Hematopoietic multipotent progenitor cell treated with erythropoietin and hydrocortisone succinate and interleukin-3 and kit ligand, for 15 days (in vitro differentiated cells): ENCODE data around the gene CCDC69.

ENCODE experiments used
- DNase-seq: peaks from one replicate; pipeline ENCODE4 v3.0.0-alpha.2; 2015; ENCODE audit warnings: low spot score

Gene CCDC69

DNA sequence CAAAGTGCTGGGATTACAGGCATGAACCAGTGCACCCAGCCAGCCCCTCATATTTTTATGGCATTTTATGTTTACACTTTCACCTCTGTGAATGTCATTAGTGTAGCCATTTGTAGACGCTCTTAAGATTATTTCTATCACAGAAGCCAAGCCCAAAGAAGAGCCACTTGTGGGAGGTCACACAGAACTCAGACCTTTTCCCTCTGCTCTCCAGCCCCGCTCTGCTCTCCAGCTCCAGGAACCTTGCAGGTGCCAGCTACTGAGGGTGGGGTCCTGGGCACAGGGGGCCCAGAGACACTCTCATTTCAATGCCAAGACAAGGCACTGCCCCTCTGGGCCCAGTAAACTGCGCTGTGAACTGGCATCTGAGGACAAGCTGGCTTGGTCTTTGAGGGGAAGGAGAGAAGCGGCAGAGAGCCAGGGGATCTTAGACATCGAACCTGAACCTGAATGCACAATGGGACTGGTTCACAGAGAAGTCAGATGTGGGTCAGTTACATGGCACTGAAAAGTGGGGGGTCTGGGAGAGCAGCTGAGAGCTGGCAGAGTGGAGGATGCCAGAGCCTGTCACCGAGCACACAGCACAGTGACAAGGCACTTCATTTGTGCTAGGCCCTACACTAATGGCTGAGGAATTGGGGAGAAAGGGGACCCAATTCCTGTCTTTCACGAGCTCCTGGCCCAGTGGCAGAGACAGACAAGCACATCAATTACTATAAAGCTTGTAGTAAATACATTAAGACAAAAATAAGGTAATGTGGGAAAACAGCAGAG lies 83.0 kb downstream of the CCDC69 start:
- DNase-seq = no peak

DNA sequence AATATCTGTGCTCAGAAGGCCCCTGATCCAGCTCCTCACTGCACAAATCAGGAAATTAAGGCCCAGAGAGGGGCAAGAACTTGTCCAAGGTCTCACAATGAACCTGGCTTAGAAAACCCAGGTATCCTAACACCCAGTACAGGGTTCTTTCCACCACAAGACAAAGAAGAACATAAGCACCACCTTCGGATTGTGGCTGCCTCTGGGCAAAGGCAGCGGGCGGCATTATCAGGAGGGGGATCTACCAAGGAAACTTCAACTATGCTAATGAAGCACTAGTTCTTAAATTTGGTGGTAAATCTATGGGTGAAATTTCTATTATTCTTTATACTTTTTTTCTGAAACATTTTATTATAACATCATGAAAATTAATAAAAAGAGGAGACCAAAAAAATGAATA lies 84.2 kb downstream of the CCDC69 start:
- no peak for DNase-seq

DNA sequence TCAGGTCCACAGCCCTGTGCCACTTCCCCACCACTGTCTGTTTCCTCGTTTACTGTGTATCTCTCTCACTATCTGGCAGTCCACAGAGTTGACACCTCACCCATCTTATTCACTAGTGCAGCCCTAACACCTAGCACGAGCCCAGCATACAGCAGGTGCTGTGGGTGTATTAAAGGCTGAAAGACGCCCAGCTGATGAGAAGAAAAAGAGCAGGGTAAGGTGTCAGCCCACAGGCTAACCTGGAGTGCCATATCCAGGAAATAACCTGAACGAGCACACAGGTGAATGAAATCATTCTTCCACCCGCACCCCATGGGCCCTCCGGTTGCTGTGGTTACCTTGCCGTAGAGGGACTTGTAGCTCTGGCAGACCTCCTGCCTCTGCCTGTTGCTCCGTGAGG lies 84.9 kb downstream of the CCDC69 start:
- DNase-seq = no peak

DNA sequence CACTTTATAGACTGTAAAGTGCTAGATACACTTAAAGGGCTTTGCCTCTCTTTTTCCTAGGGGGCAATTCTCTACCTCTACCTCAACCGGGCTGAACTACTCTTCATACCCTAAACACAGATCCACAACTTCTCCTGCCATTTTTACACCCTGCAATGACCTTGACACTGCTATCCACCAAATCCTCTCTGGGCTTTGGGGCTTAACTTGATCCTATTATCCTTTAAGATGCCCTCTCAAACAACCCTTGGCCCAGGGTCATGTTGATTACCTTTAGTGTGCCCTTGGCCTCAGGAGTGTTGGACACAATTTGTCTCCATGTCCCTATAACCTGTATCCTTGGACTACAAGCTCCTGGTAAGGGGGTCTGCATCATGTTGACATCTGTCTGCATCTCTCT lies 85.8 kb downstream of the CCDC69 start:
- no peak for DNase-seq

DNA sequence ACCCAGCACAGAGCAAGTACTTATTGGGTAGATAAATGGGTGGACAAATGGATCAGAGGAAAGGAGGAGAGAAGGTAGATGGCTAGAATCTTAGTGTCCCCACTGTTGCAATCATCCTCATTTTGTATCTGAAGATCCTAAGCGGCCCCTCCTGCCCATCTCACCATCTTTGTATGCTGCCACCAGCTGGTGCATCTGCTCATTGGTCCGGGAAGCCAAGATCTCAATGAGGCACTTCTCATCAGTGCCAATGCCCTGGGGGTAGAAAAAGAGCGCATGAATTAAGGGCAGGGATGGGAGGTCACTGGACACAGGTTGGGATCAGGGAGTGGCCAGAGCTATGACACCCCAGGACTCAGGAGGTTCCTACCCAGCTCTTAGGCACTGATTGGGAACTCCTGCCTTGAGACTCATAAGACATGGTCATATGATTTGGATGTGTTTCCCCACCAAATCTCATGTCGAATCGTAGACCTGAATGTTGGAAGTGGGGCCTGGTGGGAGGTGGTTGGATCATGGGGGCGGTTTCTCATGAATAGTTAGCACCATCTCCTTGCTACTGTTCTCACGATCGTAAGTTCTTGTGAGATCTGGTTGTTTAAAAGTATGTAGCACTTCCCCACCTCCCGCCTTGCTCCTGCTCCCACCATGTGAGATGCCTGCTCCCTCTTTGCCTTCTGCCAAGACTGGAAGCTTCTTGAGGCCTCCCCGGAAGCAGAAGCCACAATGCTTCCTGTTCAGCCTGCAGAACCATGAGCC lies 86.6 kb downstream of the CCDC69 start:
- no peak for DNase-seq

DNA sequence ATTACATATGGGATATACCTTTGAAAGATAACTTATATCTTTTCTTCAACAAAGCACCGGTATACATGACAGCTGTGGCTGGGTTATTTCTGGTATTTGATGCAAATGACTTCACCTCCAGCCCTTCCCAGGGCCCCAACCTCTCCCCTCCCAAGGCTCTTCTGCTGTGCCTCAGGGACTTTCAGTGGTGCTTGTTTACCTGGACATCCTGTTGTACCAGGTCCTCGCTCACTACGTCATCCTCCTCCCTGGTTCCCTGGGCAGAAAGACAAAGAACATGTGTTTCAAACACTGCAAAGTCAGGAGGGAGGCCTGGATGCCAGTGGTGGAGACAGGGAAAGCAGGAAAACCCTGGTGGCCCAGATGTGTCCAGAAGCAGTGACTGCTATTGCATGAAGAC lies 89.7 kb downstream of the CCDC69 start:
- DNase-seq = no peak

DNA sequence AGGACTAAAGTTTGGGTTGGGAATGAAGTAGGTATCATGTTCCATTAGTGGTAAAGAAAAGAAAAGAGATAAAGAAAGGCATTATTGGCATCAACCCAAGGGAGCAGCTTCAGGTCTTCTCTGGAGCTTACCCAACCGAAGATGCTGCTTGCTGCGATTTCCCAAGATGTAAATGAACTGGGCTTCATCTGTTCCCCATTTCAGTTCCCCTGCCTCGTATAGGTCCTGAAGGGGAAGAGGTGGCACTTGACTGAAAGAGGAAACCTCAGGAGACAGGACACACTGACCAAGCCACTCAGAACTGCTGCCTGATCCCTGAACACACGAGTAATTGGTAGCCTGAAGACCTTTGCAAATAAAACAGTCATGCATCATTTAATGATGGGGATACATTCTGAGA lies 90.9 kb downstream of the CCDC69 start:
- no peak for DNase-seq
